HG02763 (cell line): Measurements from ENCODE around the gene NGDN.

ENCODE experiments used
- ATAC-seq: cut with Tn5 transposase; IDR thresholded peaks from one replicate; pipeline ENCODE4 v1.9.1; 2021; ENCODE audit warnings: mild to moderate bottlenecking, moderate library complexity; ENCODE audit not compliant: unreplicated experiment

The NGDN gene

DNA sequence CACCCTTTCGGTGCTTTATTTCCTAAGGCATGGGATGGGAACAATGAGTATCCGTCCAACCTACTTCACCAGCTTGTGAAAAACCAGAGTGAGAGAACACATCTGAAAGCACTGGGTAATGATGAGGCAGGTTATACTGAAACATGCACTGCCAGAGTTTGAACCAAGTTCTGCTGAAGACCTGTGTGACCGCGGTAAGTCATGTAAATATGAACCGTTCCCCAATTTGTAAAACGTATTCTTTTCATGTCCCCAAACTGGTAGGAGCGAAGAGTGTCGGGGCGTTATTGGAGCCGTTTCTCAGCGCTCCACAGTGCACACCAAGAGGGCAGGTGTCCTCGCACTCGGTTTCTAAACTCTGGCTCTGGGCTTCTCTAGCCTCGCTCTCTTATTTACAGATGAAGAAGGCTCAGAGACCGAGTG lies 788 bp upstream of the NGDN start:
- ATAC-seq, result no peak

GRCh38 chr14:23469906-23470403 lies 452 bp downstream of the NGDN start:
- ATAC-seq, result no peak

- ATAC-seq, result no peak
Measured at GRCh38 chr14:23470947-23471346, 1.4 kb downstream of the NGDN start.

DNA sequence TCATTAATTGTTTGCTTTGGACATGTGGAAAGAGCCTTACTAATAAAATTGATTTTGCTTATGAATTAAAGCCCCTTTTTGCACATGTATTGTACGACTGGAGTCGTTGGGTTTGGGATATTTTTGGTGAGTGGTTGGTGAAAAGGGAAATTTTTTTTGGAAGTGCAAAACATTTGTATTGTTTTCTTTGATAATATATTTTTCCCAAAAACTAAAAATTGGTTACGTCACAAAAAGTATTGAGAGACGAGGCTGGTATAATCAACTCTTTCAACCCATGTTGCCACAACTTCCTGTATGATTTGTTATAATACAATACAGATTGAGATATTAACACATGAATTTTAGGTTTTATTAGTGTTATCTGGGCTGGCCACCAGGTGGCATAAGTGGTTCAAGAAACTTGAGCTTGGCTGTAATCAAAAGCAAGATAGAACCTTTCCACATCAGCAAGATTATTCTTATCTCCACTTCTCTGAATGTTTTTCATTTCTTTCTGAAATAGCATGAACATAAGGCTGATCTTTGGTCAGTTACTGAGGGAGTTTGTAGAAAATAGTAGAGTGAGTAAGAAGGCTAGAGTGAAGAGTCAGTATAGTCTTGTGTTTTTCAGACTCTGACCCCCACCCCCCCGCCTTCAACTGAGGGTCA lies 8.7 kb downstream of the NGDN start:
- ATAC-seq, result no peak

DNA sequence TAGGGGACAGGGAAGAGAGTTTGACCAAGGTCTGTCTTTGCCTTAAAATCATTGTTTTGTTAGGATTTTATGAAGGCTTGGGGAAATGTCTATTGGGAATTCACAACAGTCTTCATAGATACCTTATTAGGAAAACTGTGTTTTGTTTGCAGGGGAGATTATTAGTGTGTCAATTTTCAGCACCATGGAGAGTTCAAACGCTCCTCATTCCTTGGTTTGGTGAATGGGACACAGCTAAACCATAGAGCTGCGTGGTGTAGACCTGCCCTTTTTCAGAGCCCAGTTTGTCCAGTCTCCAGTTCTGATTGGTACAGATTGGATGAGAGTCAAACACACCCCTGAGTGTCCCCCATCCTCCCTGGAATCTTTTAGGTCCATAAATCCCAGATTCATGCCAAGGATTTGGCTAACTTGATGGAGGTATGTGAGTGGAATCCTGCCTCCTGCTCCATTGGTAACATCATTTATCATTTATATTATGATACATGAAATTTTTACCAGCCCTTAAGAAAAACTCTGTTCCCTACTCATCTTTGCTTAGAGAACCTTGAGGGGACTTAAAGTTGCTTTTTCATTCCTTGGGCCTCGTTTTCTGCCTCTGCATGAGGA lies 12.0 kb downstream of the NGDN start:
- no peak for ATAC-seq

GRCh38 chr14:23481979-23482822 lies 12.7 kb downstream of the NGDN start:
- no peak for ATAC-seq

DNA sequence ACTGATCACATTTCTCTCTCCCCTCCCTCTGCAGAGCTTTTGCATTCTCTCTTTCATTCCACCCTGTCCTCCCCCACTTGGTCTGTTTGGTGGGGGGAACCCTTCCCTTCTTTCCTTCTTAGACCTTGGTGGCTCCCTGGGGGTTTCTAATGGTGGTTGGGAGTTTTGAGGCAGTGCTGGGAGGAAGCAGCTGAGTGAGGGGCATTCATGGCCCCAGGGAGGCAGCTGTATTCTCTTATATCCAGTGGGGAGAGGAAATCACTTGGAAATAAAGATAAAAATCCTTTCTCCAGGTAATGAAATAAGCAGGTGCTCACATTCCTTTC lies 13.3 kb downstream of the NGDN start:
- no peak for ATAC-seq

DNA sequence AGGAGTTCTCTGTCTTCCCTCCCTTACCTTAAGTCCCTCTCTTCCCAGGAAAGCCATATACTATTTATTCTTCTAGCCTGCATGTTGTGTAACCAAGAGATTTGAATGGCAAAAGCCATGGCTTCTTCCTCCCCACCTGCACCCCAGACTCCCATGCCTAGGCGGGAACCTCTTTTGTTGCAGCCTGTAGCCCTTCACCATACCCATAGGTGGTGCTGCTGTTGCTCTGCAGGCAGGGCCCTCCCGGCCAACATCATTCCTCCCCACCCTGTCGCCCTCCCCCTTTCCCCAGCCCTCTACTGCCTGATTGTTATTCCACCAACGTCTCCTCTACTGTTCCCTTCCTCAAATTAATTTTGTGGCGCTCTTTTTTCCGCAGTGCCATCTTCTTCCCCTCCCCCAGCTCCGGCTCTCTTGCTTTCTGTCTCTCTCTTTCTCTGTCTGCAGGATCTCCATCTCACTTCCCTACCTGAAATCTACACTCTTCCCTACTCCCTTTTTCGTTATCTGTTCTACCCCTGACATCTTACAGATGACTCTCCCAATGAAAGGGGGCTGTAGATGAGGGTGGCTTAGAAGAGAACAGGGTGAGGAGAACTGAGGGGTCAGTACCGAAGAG lies 13.8 kb downstream of the NGDN start:
- no peak for ATAC-seq

GRCh38 chr14:23485326-23485725 lies 15.8 kb downstream of the NGDN start:
- no peak for ATAC-seq

DNA sequence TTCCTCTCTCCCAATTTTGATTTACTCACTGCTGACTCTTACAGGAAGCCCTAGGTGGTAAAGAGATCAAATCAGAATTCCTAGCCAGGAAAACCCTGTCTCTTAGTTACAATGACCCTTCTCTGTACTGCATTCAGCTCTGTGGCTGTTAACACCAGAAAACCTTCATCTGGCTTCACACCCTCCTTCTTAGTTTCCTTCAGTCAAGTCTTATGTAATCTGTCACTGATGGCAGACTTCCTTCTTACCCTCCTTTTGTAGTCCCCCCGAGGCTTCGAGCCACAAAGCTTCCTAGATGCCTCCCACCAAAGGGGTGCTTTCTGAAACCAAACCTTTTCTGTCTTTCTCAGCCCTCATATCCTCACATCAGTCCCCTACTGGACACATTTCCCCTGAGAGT lies 16.5 kb downstream of the NGDN start:
- no peak for ATAC-seq

DNA sequence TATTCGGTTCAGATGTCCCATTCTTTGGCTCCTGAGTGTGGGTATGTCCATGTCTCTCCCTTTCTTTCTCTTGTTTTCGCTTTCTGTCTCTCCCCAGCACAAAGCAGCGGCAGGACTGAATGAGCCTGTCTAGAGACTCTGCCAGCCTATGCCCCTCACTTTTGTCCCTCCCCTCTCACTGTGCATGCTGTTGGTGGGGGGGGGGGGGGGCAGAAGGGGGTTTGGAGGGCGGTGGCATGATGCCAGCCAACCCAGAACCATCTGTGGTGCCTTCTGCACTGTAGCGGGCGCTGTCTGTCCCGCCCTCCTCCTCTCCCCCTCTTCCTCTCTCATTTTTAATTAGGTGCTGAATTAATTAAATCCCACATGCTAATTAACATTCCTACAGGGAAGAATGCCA lies 17.7 kb downstream of the NGDN start:
- no peak for ATAC-seq

DNA sequence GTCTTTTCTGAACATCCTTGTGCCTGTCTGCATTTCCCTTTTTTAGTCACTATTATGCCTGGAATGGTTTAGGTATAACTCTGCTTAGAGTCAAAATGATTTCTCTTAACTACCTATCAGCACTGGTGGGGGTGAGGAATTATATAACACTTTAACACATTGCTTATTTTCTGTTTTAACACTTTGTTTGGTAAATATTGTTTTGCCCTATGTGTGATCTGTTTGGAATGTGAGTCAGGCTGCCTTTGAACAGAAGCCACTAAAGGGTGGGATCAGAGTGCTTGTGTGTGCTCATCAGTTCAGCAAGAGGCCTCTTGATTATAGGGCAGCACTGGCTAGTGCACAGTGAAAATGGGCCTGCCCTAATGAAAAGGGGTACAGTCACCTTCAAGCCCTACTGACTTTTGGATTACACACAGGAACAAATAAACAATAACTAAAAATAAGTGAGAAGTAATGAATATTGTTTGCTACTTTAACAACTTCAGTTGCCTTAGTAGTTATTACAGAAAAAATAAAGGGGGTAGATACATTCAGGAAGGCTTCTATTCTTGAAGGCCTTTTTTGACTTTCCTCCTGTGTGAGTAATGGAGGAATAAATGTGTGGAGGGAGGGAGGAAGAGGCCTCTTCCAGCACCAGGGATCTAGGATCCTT lies 23.2 kb downstream of the NGDN start:
- ATAC-seq, result no peak

- ATAC-seq, result no peak
Measured at GRCh38 chr14:23494223-23494622, 24.7 kb downstream of the NGDN start.

DNA sequence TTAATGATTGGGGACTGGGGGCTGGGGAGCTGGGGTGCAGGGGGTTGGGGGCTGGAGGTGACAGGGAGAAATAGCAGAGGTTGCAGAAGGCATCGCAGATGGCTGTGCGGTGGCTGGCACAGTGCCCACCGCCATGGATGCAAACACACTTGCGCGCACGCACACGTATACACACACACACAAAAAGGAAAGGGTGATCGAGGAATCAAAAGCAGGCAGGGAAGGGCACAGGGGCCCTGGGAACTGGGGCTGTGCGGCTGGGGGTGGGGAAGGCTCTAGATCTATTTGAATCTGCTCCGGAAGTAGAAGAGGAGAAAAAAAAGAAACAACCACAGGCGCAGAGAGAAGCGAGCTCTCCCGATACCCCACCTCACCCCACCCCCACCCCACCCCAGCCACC lies 42.7 kb downstream of the NGDN start:
- no peak for ATAC-seq

DNA sequence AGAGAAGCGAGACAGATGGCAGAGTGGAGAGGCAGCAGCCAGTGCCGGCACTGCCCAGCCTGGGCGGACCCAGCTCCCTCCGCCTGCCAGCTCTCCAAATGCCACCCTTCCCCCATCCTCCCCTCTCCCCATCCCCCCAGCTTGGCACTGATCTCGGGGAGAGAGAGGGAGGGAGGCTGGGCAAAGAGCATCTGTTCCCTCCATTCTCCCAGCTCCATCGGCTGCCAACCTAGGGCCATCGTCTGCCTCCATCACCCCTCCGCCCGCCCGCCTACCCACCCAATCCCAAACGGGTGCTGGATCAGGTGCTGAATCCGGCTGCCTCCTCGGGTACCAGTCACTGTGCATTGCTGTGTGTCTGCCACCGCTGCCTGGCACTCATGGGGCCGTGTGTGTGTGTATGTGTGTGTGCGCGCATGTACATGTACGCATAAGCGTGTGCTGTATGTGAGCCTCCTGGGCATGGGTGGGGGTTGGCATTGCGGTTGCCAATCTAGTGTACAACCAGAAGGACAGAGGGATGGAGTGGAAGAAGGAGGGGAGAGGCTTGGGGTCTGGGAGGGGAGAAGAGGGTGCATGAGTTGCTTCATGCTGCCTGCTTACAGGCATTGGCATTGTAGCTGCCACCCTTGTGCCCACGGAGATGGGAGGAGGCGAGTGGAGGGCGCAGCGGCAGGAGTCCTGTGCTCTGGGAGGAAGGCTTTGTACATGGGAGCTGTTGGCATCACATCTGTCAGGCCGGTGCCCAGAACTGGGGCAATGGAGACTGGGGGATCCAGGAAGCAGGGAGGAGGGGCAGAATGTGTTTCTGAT lies 43.7 kb downstream of the NGDN start:
- no peak for ATAC-seq

DNA sequence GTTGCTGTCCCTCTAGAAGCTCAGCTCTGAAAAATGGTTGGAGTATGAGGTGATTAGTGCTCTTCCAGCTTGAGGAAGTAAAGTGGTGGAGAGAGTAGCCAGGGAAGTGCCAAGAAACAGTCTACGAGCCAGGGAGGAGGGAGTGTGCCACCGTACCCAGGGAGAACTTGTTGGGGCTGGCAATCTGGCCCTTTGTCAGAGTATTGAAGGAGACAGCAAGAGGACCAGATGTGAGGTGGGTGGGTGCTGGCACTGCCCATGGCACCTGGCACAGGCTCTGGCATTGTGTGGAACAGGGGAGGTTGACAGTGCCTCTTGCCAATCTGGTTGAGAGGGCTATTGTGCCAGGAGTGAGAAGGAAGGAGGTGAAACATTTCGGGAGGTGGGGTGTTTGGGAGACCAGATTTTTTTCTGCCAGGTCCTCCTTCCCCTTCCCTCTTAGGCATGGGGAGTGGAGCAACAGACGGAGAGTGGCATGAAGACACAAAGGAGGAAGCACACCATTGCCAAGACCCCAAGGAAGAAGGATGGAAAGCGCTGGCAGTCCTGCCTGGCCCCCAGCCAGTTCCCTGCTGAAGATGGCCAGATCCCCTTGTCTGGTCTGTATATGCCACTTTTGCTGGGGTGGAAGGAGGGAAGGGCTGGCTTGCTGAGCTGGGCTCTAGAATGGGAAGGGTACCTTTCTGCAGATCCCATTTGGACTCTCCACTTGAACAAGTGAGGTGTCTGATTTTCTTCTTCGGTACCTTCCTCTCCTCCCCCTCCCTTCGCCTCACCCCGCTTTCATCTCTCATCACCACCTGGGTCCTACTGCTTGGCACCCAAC lies 44.5 kb downstream of the NGDN start:
- ATAC-seq, result no peak

DNA sequence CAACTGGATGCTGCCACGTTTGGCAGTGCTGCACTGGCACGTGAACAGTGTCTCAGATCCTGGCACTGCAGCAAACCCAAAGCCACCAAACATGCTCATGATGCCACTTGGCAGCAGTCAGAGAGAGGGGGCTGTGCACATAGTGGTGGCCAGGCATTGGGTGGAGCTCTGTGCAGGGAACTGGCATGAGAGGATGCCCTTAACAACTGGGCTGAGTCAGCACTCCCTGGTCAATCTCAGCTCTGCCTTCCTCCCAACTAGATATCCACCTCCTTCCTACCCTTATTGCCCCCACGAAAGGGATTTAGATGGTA lies 45.1 kb downstream of the NGDN start:
- ATAC-seq, result no peak

DNA sequence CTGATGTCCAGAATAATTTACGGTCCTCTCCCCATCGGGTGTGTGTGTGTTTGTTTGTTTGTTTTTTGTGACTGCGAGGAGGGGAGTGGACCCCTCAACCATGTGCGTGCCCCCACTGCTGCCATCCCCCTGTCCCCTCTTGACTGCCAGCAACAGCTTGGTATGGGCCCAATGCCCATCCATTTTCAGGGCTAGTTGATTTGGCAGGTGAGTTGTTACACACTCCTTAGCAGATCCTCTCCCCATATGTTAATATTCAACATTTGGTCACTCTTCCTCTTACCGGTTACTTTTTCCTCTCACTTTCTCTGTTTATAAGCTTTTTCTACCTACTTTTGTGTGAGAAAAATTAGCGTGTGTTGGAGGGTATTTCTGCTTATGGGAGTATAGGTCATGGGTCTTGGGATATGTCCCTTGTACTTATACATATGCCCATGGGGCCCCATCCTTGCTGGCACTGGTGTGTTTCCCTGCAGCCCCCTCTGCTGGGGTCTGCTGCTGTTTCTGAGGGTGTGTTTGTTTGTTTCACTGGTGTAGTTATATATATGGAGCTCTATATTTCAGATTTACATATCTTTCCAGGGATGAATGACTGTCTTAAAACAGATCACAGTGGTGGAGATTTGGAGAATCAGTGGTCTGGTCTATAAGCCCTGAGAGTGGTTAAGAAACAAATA lies 48.3 kb downstream of the NGDN start:
- no peak for ATAC-seq

DNA sequence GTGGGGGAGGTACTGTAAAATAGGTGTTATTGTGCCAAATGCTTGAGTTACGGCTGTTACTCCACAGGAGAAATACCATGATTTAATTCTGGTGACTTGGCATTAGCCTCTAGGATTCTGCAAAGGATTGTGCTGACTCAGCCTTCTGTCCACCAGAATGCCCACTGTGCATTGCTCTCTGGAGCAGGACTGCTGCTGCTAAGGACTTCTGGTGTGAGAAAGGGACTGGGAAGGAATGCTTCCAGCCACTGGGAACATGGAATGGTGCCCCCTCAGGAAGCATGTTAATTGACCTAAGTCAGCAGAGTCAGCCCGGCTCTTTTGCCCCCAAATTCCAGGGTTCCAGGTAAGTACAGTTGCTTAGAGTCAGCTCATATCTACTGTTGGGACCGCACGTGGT lies 49.2 kb downstream of the NGDN start:
- ATAC-seq, result no peak
